HG02884 (cell line): ENCODE measurements around the gene GTF2F2.

Source experiments
- ATAC-seq: cut with Tn5 transposase; IDR thresholded peaks from one replicate; pipeline ENCODE4 v1.9.1; 2021; ENCODE audit warnings: mild to moderate bottlenecking, moderate library complexity; ENCODE audit not compliant: unreplicated experiment

The GTF2F2 gene

GRCh38 chr13:45209229-45209628, 88.9 kb downstream of the GTF2F2 start:
- no peak for ATAC-seq

- no peak for ATAC-seq
Observed at GRCh38 chr13:45215392-45216077, 95.2 kb downstream of the GTF2F2 start.

- ATAC-seq = no peak
Observed at GRCh38 chr13:45216193-45216592, 95.9 kb downstream of the GTF2F2 start.

- ATAC-seq = no peak
Observed at GRCh38 chr13:45218689-45219088, 98.4 kb downstream of the GTF2F2 start.

GRCh38 chr13:45219123-45219891, 99.0 kb downstream of the GTF2F2 start:
- ATAC-seq = no peak

GRCh38 chr13:45219938-45220375, 99.6 kb downstream of the GTF2F2 start:
- no peak for ATAC-seq

- no peak for ATAC-seq
Observed at GRCh38 chr13:45220403-45220802, 100.1 kb downstream of the GTF2F2 start.

- no peak for ATAC-seq
Observed at GRCh38 chr13:45222516-45222915, 102.2 kb downstream of the GTF2F2 start.

- ATAC-seq = no peak
Observed at GRCh38 chr13:45222919-45223318, 102.6 kb downstream of the GTF2F2 start.

- no peak for ATAC-seq
Observed at GRCh38 chr13:45224176-45224575, 103.9 kb downstream of the GTF2F2 start.

GRCh38 chr13:45225370-45225769, 105.1 kb downstream of the GTF2F2 start:
- no peak for ATAC-seq

GRCh38 chr13:45226024-45226423, 105.7 kb downstream of the GTF2F2 start:
- ATAC-seq = no peak

- ATAC-seq = no peak
Observed at GRCh38 chr13:45228002-45228401, 107.7 kb downstream of the GTF2F2 start.

- ATAC-seq = no peak
Observed at GRCh38 chr13:45229172-45229571, 108.9 kb downstream of the GTF2F2 start.

GRCh38 chr13:45231305-45231704, 111.0 kb downstream of the GTF2F2 start:
- ATAC-seq = no peak

GRCh38 chr13:45231722-45232121, 111.4 kb downstream of the GTF2F2 start:
- no peak for ATAC-seq

GRCh38 chr13:45232591-45232990, 112.3 kb downstream of the GTF2F2 start:
- no peak for ATAC-seq

- no peak for ATAC-seq
Observed at GRCh38 chr13:45238945-45239795, 118.9 kb downstream of the GTF2F2 start.

GRCh38 chr13:45240143-45240542, 119.8 kb downstream of the GTF2F2 start:
- ATAC-seq = no peak

GRCh38 chr13:45242070-45242469, 121.8 kb downstream of the GTF2F2 start:
- ATAC-seq = no peak

- ATAC-seq = no peak
Observed at GRCh38 chr13:45242524-45242923, 122.2 kb downstream of the GTF2F2 start.
